ENCODE measurements around the gene HIGD1C. TPM values are rescaled to one million over a fixed set of nuclear protein-coding genes. Genes with fewer than 3 reads are reported as not detected.
"Not testable (repeated sequence)": the region's sequence is repeated elsewhere in the genome, so short reads cannot be mapped to it uniquely, and the experiment has no call there.

Gene HIGD1C
- total RNA-seq = not detected

DNA sequence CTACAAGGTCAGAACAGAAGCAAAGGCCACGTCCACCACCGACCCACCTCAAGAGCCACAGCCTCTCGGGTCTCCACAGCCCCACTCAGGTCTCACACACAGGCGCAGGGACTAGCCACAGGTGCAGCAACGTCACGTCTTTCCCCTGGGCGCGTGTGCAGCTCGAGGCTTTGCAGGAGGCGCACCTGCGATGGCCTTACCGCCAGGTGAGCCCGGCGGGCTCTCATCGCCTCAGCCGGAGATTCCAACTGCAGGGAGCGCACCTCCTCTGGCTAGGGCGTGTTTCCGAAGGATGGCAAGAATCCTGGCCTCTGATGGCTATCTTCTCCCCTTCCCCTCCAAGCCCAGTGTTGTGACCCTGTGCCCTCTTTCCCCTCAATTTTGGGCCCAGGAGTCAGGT lies at the start of gene HIGD1C:
HIGD1C (plus strand) TSS at position 35 of the 400 bp plus-strand sequence. CDS start 1,455 bp downstream, outside the sequence.
- DNase-seq (ENCODE audit: low spot score) = no peak

DNA sequence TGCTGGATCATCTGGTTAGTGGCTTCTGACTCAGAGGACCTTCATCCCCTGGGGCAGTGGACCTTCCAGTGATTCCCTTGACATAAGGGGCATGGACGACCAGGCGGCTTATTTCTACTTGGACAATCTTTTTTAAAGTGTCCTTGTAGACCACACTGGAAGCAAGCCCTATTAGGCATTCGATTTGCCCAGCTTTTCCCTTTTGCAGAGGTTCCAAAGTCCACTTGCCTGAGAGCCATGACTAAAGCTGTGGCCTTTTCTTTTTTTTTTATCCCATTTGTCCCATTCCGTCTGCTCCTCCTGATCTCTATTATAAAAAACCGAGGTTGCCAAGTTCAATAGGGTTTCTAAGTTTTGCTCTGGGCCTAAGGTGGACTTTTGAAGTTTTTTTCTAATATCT lies 43.9 kb upstream of the HIGD1C start:
- not testable (repeated sequence) for DNase-seq (ENCODE audit: low spot score)

GRCh38 chr12:50912361-50912760 lies 40.0 kb upstream of the HIGD1C start:
- DNase-seq (ENCODE audit: low spot score) = not testable (repeated sequence)

DNA sequence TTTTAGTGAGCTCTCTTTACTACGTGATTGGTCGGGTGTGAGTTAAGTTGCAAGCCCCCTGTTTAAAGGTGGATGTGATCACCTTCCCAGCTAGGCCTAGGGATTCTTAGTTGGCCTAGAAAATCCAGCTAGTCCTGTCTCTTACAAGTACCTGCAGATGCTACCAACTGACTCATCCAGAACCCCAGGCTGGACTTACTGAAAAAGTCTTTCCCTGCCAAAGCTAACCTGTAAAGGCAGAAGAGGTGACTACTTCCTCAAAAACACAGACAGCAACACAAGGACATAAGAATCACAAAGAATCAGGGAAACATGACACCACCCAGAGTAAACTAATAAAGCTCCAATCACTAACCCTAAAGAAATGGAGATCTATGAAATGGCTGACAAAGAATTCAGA lies 39.1 kb upstream of the HIGD1C start:
- no peak for DNase-seq (ENCODE audit: low spot score)

GRCh38 chr12:50914872-50915484 lies 37.4 kb upstream of the HIGD1C start:
- no peak for DNase-seq (ENCODE audit: low spot score)

DNA sequence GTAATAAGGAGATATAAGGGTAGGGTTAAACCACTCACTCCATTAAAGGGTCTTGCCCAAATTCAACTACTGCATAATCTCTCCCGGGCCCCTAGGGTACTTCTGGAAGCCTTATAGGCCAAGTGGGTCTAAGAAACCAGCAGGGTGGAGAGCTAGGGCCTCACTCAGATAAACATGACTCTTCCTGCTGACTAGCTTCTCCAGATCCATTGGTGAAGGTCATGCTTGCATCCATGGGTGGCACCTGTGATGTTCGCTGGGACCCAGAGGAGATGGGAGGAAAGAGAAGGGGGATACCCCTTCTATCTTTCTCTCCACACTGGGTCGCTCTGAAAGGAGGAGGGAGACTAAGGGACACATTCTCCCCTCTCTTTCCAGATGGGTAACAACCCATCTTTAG lies 36.1 kb upstream of the HIGD1C start:
- DNase-seq (ENCODE audit: low spot score) = no peak

GRCh38 chr12:50918584-50919316 lies 33.6 kb upstream of the HIGD1C start:
- DNase-seq (ENCODE audit: low spot score) = no peak

DNA sequence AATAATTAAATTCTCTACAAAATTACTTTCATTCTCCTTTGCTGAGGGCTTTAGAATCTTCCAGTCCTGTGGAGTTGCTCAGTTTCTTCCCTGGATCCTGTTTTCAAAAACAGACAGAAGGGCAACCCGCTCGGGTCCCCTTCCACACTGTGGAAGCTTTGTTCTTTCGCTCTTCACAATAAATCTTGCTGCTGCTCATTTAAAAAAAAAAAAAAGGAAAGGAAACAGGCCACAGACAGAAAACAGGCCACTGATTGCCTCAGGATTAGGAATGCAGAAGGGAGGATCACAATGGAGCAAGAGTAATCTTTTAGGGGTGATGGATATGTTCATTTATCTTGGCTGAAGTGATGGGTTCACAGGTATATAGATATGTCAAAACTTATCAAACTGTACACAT lies 29.5 kb upstream of the HIGD1C start:
- DNase-seq (ENCODE audit: low spot score) = no peak

GRCh38 chr12:50923361-50924130 lies 28.8 kb upstream of the HIGD1C start:
- no peak for DNase-seq (ENCODE audit: low spot score)

GRCh38 chr12:50924131-50924438 lies 28.3 kb upstream of the HIGD1C start:
- DNase-seq (ENCODE audit: low spot score) = no peak

GRCh38 chr12:50924439-50925341 lies 27.7 kb upstream of the HIGD1C start:
- DNase-seq (ENCODE audit: low spot score) = peak; percentile 95

DNA sequence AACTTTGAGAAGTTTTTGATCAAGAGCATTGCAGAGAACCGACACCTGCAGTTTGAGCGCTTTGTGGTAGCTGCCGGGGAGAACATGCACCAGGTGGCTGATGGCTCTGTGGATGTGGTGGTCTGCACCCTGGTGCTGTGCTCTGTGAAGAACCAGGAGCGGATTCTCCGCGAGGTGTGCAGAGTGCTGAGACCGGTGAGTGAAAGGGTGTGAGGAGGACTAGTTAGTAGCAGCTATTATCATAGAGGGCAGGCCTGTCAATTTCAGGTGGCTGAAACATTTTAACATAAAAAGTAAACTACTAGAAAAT lies 27.0 kb upstream of the HIGD1C start:
- no peak for DNase-seq (ENCODE audit: low spot score)

DNA sequence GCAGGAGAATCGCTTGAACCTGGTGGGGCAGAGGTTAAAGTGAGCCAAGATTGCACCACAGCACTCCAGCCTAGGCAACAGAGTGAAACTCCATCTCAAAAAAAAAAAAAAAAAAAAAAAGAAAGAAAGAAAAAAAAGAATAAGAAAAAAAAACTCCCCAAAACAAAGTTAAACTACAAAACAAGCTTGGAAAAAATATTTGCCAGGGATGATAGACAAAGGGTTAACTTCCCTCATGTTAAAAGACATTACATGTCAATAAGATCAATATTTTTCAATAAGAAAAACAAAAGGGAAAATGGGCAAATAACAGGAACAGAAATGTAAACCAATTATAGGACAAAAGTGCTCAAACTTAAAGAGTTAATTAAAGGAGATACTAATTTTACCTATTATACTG lies 26.4 kb upstream of the HIGD1C start:
- DNase-seq (ENCODE audit: low spot score) = no peak

GRCh38 chr12:50926415-50926814 lies 25.9 kb upstream of the HIGD1C start:
- DNase-seq (ENCODE audit: low spot score) = no peak

- DNase-seq (ENCODE audit: low spot score) = not testable (repeated sequence)
These were observed 25.4 kb upstream of the HIGD1C start for GRCh38 chr12:50926932-50927331.

- no peak for DNase-seq (ENCODE audit: low spot score)
These were observed 25.0 kb upstream of the HIGD1C start for GRCh38 chr12:50927356-50927755.

- DNase-seq (ENCODE audit: low spot score) = no peak
These were observed 24.5 kb upstream of the HIGD1C start for GRCh38 chr12:50927766-50928224.

- DNase-seq (ENCODE audit: low spot score) = peak; percentile 67
These were observed 24.0 kb upstream of the HIGD1C start for GRCh38 chr12:50928392-50928791.

- no peak for DNase-seq (ENCODE audit: low spot score)
These were observed 22.5 kb upstream of the HIGD1C start for GRCh38 chr12:50929831-50930230.

- not testable (repeated sequence) for DNase-seq (ENCODE audit: low spot score)
These were observed 21.9 kb upstream of the HIGD1C start for GRCh38 chr12:50930477-50930876.

DNA sequence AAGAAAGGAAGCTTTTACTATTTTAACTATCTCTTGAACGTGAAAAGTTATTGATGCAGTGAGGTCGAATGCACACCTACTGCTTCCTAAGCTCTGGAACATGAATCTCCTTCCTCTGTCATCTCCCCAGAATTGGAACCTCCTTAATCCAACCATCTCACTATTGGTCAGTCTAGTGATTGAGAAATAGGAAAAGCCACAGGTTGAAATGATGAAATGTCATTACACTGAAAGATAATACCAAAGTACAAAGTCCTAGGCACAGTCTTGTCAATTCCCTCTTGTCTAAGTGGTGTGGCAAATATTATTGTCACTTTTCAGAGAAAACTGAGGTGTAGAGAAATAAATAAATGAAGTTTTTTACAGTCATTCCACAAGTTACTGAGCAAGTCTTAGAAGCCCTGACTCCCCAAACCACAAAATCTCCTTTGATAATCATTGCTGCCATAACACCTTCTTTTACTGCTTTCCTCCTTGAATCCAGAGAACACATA lies 19.5 kb upstream of the HIGD1C start:
- DNase-seq (ENCODE audit: low spot score) = no peak

All from ureter (tissue), 1 donor.